Vagina (tissue), 2 donors: Measurements from ENCODE around the gene ASTN2.

ENCODE experiments used
- POLR2A ChIP-seq, 2 donors: fragments of 450-650 bp; IDR thresholded peaks; one replicate each; pipeline ENCODE4 v1.6.1; 2017; ENCODE audit warnings: antibody characterized with exemption in 2 of 2, mild to moderate bottlenecking in 2 of 2, moderate library complexity in 2 of 2
- POLR2AphosphoS5 ChIP-seq, 2 donors: sonication (generic); formaldehyde crosslinking; IDR thresholded peaks; one replicate each; pipeline ENCODE4 v1.9.0; 2017; ENCODE audit warnings: antibody characterized with exemption in 2 of 2, mild to moderate bottlenecking in 2 of 2, low read depth in 1 of 2; ENCODE audit not compliant: insufficient read depth in 1 of 2
- TF ChIP-seq, protein P1 (sequence below), 3 experiments: fragments of 450-650 bp in 2 of 3; fragments of 200-600 bp in 1 of 3; sonication (generic) in 1 of 3; IDR thresholded peaks; one replicate each; pipeline ENCODE4 v1.5.1; 2017 to 2019; ENCODE audit warnings: antibody characterized with exemption in 3 of 3, mild to moderate bottlenecking in 2 of 3, moderate library complexity in 2 of 3

DNA sequence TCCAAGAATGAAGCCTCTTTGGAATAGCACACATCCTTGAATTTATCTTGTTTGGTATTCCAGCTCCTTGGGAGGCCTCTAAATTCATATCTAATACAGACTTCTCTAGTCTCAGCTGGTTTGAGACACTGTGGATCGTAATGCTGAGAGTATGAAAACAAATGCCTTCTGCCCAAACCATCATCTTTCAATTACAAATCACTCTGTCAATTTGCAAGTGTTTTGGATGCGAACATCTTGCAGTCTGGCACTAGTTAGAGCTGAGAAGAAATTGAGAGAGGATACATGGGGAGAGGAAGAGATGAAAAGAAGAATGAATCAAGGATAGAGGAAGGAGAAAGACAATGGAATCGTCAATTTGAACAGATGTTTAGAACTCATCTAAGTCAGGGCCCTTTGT lies 342.6 kb downstream of the ASTN2 start:
- no peak for TF ChIP-seq POLR2AphosphoS5 (IDR thresholded peaks at IDR 0.05; ENCODE audit: insufficient read depth in 1 of 2, low read depth in 1 of 2)
- TF ChIP-seq, protein P1, sequence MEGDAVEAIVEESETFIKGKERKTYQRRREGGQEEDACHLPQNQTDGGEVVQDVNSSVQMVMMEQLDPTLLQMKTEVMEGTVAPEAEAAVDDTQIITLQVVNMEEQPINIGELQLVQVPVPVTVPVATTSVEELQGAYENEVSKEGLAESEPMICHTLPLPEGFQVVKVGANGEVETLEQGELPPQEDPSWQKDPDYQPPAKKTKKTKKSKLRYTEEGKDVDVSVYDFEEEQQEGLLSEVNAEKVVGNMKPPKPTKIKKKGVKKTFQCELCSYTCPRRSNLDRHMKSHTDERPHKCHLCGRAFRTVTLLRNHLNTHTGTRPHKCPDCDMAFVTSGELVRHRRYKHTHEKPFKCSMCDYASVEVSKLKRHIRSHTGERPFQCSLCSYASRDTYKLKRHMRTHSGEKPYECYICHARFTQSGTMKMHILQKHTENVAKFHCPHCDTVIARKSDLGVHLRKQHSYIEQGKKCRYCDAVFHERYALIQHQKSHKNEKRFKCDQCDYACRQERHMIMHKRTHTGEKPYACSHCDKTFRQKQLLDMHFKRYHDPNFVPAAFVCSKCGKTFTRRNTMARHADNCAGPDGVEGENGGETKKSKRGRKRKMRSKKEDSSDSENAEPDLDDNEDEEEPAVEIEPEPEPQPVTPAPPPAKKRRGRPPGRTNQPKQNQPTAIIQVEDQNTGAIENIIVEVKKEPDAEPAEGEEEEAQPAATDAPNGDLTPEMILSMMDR (IDR thresholded peaks at IDR 0.05), result no peak
- TF ChIP-seq POLR2A (IDR thresholded peaks at IDR 0.05), result no peak
